Measurements from ENCODE around the gene CKAP4. TPM values are rescaled to one million over a fixed set of nuclear protein-coding genes. Genes with fewer than 3 reads are reported as not detected.
"Not testable (repeated sequence)": the region's sequence is repeated elsewhere in the genome, so short reads cannot be mapped to it uniquely, and the experiment has no call there.

CKAP4 gene
- total RNA-seq = 20.3 TPM

- DNase-seq = peak; percentile 27
Observed at GRCh38 chr12:106247674-106248311, at the start of gene CKAP4. TSS of gene CKAP4 (minus strand) at chr12:106248020. CDS start at chr12:106247851, 169 bp downstream.

GRCh38 chr12:106297075-106297474, 49.3 kb upstream of the CKAP4 start:
- DNase-seq = no peak

DNA sequence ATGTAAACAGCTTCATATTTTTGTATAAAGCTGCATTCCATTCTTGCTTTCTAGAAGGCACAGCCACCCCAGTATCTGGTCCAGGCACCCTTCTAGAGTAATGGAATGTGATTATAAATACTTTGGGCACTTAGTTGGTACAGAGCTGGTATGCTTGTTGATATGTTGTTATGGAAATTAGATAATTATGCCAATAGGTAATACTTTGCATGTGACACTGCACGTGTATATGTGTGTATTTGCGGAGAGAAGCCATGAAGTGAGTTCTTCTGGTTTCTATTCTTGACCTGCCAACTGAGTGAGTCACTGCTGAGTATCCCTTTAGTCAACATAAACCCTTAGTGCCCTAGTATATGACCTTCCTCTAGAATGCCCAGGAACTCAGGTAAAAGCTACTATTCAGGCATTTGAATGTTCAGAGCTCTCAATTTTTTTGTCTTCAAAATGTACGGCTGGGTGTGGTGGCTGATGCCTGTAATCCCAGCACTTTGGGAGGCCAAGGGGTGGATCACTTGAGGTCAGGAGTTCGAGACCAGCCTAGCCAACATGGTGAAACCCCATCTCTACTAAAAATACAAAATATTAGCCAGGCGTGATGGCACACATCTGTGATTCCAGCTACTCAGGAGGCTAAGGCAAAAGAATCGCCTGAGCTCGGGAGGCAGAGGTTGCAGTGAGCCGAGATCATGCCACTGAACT, 48.5 kb upstream of the CKAP4 start:
- no peak for DNase-seq

- no peak for DNase-seq
Observed at GRCh38 chr12:106292339-106292738, 44.5 kb upstream of the CKAP4 start.

DNA sequence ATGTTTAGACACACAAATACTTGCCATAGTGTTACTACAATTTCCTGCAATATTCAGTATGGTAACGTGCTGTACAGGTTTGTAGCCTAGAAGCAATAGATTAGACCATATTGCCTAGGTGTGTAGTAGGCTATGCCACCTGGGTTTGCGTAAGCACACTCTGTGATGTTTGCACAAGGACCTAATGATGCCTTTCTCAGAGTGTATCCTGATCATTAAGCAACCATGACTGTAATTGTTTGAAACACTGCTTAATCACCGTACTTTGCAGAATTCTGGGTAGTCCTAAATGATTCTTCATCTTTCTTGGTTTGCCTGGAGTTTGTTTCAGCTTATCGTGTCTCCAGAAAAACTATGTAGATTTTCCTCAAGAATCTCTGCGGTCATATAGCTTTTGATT, 43.5 kb upstream of the CKAP4 start:
- no peak for DNase-seq

GRCh38 chr12:106290666-106291065, 42.8 kb upstream of the CKAP4 start:
- DNase-seq = no peak

GRCh38 chr12:106289196-106289681, 41.4 kb upstream of the CKAP4 start:
- DNase-seq = no peak

GRCh38 chr12:106288494-106289195, 40.8 kb upstream of the CKAP4 start:
- DNase-seq = no peak

GRCh38 chr12:106288101-106288493, 40.3 kb upstream of the CKAP4 start:
- DNase-seq = no peak

- no peak for DNase-seq
Observed at GRCh38 chr12:106287364-106287763, 39.5 kb upstream of the CKAP4 start.

GRCh38 chr12:106286576-106287162, 38.8 kb upstream of the CKAP4 start:
- DNase-seq = not testable (repeated sequence)

DNA sequence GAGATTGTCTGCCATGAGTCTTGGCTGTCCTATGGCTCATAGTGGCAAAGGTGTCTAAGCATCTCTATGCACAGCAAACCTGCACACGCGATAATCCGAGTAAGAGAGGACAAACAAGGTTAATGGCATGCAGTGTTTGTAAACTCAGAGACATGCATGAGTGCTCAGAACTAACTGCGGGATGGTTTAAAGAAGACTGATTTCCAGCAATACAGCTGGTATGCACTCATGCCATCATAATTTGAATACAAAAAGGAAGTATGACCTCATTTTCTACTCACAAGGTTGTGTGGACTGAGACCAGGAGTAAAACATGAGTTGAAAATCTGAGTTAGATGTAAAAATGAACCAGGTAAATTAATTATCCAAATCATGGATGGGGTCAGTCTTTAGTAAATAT, 38.2 kb upstream of the CKAP4 start:
- no peak for DNase-seq

- DNase-seq = no peak
Observed at GRCh38 chr12:106284358-106285105, 36.7 kb upstream of the CKAP4 start.

DNA sequence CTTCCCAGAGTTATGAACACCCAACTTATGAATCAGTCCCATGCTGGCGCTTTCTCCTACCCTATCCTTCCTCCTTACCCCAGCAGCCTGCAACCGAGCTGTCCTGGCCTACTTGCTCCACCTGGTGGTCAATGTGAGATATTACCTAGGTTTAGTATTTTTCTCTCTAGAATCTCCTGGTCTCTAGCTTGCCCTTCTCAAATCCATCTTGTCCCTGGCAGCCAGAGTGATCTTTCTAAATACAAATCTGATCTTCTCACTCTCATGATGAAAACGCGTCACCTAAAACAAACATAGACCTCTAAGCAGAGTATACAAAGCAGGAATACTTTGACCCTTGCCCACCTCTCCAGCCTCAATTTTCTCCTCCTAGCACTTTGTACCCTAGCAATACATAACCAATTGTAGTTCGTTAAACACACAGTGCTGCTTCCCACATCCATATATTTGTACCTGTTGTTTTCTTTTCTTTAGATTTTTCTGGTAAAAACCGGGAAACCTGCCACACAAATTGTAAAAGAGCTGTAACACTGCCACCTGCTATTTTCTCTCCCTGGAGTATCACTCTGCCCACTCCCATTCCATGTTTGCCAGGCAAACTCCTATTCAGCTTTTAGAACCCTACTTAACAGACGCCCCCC, 34.8 kb upstream of the CKAP4 start:
- no peak for DNase-seq

DNA sequence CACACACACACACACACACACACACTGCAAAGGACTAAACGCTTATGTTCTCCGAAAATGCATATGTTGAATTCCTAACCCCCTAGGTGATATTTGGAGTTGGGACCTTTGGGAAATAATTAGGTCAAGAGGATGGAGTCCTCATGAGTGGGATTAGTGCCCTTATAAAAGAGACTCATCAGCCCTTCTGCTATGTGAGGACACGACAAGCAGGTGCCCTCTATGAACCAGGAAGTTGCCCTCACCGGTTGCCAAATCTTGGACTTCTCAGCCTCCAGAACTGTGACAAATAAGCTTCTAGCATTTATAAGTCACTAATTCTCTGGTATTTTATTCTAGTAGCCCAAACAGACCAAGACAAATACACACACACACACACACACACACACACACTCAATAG, 34.0 kb upstream of the CKAP4 start:
- DNase-seq = no peak

DNA sequence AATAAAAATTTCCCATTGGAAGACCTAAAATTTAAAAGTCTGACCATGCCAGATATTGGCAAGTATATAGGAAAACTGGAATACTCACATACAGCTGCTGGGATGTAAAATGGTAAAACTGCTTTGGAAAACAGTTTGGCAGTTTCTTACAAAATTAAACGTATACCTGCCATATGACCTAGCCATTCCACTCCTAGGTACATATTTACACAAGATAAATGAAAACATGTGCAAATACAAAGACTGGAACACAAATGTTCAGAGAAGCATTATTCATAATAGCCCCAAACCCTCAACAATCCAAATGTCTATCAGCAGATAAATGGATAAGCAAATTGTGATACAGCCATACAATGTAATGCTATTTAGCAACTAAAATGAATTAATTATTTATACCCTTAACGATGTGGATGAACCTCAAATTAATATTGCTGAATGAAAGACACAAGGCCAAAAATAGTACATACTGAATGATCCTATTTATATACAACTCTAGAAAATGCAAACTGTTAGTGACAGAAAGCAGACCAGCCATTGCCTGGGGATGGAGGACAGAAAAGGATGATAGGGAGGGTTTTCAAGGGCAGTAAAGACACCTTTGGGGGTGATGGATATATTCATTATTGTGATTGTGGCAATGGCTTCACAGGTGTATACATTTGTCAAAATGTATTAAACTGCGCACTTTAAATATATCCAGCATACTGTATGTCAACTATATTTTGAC, 33.4 kb upstream of the CKAP4 start:
- no peak for DNase-seq

DNA sequence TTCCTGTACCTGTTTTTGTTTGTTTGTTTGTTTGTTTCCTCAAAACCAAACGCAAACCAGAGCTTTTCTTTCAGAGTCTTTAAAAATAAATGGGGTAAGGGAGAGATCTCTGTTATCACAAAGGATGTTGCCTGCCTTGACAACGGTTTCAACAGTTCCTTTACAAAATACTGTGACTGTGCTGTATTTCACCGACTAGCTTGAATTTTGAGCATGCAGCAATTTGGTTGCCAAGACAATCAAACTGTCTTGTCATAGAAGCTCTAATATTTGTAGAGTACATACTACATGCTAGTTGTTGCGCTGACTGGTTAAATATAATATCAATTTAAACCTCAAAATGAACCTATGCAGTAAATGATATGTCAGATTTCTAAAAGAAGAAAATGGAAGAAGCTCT, 32.3 kb upstream of the CKAP4 start:
- DNase-seq = no peak

DNA sequence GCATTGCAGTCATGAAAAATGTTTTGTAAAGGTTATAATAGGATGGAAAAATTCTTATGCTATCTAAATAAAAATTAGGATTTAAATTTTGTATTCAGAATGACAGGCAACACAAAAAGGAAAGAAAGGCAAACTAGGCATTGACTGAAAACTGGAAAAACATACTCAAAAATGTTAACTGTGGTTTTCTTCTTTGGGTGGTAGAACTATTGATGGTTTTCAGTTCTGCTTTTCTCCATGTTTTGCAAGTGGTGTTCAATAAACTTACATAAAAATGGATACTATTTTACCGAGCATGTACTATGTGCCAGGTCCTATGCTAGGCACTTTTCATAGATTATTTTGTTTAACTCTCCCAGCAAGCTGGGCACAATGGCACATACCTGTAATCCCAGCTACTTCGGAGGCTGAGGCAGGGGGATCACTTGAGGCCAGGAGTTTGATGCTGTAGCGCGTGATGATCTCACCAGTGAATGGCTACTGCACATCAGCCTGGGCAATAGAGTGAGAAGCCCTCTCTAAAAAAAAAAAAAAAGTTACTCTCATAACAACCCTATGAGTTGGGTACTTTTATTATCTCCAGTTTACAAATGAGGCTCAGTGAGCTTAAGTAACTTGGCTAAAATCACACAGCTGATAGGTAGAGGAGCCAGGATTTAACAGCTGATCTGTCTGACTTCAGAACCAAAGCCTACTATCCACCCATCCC, 28.4 kb upstream of the CKAP4 start:
- no peak for DNase-seq

DNA sequence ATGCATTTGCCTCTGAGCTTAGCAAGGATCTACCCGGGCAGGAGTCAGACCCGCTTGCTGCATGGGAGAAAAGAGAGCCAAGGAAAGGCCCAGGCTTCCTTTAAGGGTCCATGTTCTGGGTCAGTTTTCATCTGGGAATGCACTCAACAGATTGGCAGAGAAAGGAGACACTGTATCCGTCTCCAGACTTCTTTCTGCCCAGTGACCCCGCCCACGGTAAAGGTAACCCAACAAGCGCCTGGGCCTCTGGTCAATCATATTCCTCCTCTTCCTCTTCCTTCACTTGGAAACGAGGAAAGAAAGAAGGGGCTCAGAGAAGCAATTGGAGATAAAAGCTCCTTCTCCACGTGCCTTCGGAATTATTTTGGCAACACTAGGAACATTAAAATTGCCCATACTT, 27.6 kb upstream of the CKAP4 start:
- DNase-seq = no peak

- no peak for DNase-seq
Observed at GRCh38 chr12:106274575-106275121, 26.8 kb upstream of the CKAP4 start.

All from occipital lobe (tissue), 2 donors.